ENCODE results near the gene ALK.

GRCh38 chr2:29273004-29273684, 648.2 kb downstream of the ALK start:
- no peak for TF ChIP-seq CTCF (IDR thresholded peaks at IDR 0.05)
- TF ChIP-seq ZFX (IDR thresholded peaks at IDR 0.05; ENCODE audit: borderline replicate concordance) = no peak

Data from 22Rv1 (cell line).